ENCODE data around the gene RNF149.

Gene RNF149

DNA sequence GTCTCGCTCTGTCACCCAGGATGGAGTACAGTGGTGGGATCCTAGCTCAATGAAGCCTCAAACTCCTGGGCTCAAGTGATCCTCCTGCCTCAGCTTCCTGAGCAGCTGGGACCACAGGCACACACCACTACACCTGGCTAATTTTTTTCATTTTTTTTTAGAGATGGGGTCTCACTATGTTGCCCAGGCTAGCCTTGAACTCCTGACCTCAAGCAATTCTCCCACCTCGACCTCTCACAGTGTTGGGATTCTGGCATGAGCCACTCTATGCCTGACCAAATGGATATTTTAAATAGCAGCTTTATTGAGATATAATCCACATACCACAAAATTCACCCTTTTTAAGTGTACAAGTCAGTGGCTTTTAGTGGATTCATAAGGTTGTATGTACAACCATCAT lies 11.1 kb downstream of the RNF149 start:
- Mint-ChIP-seq H3K27me3 (ENCODE audit: low read depth, poor library complexity) (no peaks in the 10 kb centered on the region), H3K36me3 (ENCODE audit: low read depth) (peaks cover 37% of the 10 kb centered on the region), H3K9me3 (no peaks in the 10 kb centered on the region), H3K4me1 (peaks cover 44% of the 10 kb centered on the region), H3K4me3 (no peak overlapping the region), H3K27ac (peak overlapping the region; percentile 13)
- TF ChIP-seq, protein P1, sequence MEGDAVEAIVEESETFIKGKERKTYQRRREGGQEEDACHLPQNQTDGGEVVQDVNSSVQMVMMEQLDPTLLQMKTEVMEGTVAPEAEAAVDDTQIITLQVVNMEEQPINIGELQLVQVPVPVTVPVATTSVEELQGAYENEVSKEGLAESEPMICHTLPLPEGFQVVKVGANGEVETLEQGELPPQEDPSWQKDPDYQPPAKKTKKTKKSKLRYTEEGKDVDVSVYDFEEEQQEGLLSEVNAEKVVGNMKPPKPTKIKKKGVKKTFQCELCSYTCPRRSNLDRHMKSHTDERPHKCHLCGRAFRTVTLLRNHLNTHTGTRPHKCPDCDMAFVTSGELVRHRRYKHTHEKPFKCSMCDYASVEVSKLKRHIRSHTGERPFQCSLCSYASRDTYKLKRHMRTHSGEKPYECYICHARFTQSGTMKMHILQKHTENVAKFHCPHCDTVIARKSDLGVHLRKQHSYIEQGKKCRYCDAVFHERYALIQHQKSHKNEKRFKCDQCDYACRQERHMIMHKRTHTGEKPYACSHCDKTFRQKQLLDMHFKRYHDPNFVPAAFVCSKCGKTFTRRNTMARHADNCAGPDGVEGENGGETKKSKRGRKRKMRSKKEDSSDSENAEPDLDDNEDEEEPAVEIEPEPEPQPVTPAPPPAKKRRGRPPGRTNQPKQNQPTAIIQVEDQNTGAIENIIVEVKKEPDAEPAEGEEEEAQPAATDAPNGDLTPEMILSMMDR (IDR thresholded peaks at IDR 0.05): no peak
- no peak for DNase-seq

DNA sequence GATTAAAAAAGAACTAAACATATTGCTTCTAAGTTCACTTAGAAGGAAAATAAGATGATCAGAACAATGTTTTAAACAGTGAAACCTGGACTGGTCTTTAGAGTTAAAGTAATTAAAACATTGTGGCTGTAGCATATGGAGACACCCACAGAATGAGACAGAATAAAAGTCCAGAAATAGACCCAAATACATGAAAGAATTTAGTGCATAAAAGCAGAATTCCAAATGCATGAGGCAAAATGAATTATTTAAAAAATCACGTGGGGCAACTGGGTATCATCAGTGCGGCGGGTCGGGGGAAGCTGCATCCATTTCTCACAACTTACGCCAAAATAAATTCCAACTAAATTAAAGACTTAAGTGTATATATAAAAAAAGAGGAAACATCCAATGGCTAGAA lies 12.1 kb downstream of the RNF149 start:
- Mint-ChIP-seq H3K9me3 (no peaks in the 10 kb centered on the region), H3K4me3 (no peak overlapping the region), H3K27me3 (ENCODE audit: low read depth, poor library complexity) (no peaks in the 10 kb centered on the region), H3K4me1 (peaks cover 45% of the 10 kb centered on the region), H3K36me3 (ENCODE audit: low read depth) (peaks cover 37% of the 10 kb centered on the region), H3K27ac (no peak overlapping the region)
- TF ChIP-seq, protein P1 (IDR thresholded peaks at IDR 0.05): no peak
- DNase-seq: no peak

DNA sequence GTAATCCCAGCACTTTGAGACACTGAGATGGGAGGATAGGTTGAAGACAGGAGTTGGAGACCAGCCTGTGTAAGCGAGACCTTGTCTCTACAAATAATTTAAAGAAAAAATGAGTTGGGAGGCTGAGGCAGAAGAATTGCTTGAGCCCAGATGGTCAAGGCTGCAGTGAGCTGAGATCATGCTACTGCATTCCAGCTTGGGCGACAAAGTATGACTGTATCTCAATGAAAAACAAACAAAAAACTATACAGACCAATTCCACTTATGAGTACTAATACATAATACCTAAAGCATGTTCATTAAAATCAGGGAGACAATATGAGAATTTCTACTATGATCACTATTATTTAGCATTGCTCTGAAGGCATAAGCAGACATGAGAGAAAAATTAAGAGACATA lies 12.6 kb downstream of the RNF149 start:
- Mint-ChIP-seq H3K4me3 (no peak overlapping the region), H3K27ac (no peak overlapping the region), H3K36me3 (ENCODE audit: low read depth) (peaks cover 37% of the 10 kb centered on the region), H3K4me1 (peaks cover 45% of the 10 kb centered on the region), H3K9me3 (no peaks in the 10 kb centered on the region), H3K27me3 (ENCODE audit: low read depth, poor library complexity) (no peaks in the 10 kb centered on the region)
- TF ChIP-seq, protein P1 (IDR thresholded peaks at IDR 0.05): no peak
- no peak for DNase-seq

DNA sequence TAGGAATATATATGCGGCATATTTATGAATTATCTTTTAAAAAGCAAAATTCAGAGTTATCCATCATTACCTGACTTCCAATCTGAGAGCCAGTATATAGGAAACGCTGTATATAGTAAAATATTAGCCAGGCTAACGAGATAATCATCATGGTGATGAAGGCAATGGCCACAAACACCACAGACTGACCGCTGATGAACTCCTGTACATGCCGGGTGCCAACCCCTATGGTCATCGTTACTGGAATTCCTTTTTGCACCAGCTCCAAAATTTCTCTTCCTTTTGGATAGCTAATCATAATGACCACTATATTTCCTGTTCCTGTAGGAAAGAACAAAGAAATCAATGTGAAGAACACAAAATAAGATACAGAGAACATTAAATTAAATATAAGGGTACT lies 13.6 kb downstream of the RNF149 start:
- no peak for DNase-seq
- Mint-ChIP-seq H3K4me3 (no peak overlapping the region), H3K36me3 (ENCODE audit: low read depth) (peaks cover 37% of the 10 kb centered on the region), H3K9me3 (no peaks in the 10 kb centered on the region), H3K27ac (no peak overlapping the region), H3K27me3 (ENCODE audit: low read depth, poor library complexity) (no peaks in the 10 kb centered on the region), H3K4me1 (peaks cover 40% of the 10 kb centered on the region)
- TF ChIP-seq, protein P1 (IDR thresholded peaks at IDR 0.05): no peak

GRCh38 chr2:101293544-101293943 lies 15.0 kb downstream of the RNF149 start:
- peaks cover 31% of the 10 kb centered on the region for H3K4me1 Mint-ChIP-seq
- H3K36me3 Mint-ChIP-seq (ENCODE audit: low read depth): peaks cover 41% of the 10 kb centered on the region
- DNase-seq: no peak
- TF ChIP-seq, protein P1 (IDR thresholded peaks at IDR 0.05): no peak
- H3K4me3 Mint-ChIP-seq: no peak overlapping the region
- no peak overlapping the region for H3K27ac Mint-ChIP-seq
- no peaks in the 10 kb centered on the region for H3K9me3 Mint-ChIP-seq
- no peaks in the 10 kb centered on the region for H3K27me3 Mint-ChIP-seq (ENCODE audit: low read depth, poor library complexity)

- no peaks in the 10 kb centered on the region for H3K27me3 Mint-ChIP-seq (ENCODE audit: low read depth, poor library complexity)
- no peaks in the 10 kb centered on the region for H3K9me3 Mint-ChIP-seq
- H3K4me3 Mint-ChIP-seq: no peak overlapping the region
- H3K36me3 Mint-ChIP-seq (ENCODE audit: low read depth): peaks cover 45% of the 10 kb centered on the region
- H3K27ac Mint-ChIP-seq: no peak overlapping the region
- H3K4me1 Mint-ChIP-seq: peaks cover 27% of the 10 kb centered on the region
- no peak for DNase-seq
- TF ChIP-seq, protein P1 (IDR thresholded peaks at IDR 0.05): no peak
Observed at GRCh38 chr2:101291973-101292372, 16.5 kb downstream of the RNF149 start.
